ENCODE measurements around the gene ERC2. TPM values are rescaled to one million over a fixed set of nuclear protein-coding genes. Genes with fewer than 3 reads are reported as not detected.

ERC2 gene
- total RNA-seq, 1 experiment from 2014 or later, result 0.90 TPM

DNA sequence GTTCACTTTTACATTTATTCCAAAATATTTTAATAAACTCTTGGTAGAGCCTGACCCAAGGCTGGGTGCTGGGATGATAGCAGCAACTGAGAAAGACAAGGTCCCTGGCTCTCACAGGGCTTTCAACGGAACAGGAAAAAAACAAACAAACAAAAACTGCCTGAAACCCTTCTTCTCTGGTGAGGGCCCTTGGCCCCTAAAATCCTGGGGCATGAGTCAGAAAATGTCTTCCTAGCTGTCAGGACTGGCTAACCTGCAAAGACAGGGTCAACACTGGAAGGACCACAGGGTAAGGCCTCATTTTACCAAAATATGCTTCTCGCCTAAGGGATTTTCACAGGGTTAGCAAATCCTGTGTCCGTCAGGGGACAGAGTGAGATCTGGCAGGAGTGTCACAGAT lies 935.5 kb downstream of the ERC2 start:
- Histone ChIP-seq H3K9me3 (ENCODE audit: low read depth, low read length, poor library complexity, severe bottlenecking) (no peaks in the 10 kb centered on the region), H3K4me3 (ENCODE audit: low read depth, low read length, poor library complexity, severe bottlenecking) (no peak overlapping the region), H3K27ac (ENCODE audit: low read depth, low read length, poor library complexity, severe bottlenecking) (no peak overlapping the region), H3K4me1 (ENCODE audit: insufficient read depth, low read length, poor library complexity, severe bottlenecking) (no peaks in the 10 kb centered on the region), H3K27me3 (replicated peaks; ENCODE audit: insufficient read depth, low read depth, low read length, poor library complexity) (no peaks in the 10 kb centered on the region), H3K36me3 (ENCODE audit: insufficient read depth, low read length, poor library complexity, severe bottlenecking) (no peaks in the 10 kb centered on the region)
- CTCF ChIA-PET, result no interaction called here
- POLR2A ChIA-PET (ENCODE audit: low non-redundant PET), result no interaction called here
- no peak for DNase-seq (ENCODE audit: low spot score)
- intact Hi-C loops (cut with micrococcal nuclease; ENCODE audit: unreplicated experiment), result no loop called here
- TF ChIP-seq, protein P1, sequence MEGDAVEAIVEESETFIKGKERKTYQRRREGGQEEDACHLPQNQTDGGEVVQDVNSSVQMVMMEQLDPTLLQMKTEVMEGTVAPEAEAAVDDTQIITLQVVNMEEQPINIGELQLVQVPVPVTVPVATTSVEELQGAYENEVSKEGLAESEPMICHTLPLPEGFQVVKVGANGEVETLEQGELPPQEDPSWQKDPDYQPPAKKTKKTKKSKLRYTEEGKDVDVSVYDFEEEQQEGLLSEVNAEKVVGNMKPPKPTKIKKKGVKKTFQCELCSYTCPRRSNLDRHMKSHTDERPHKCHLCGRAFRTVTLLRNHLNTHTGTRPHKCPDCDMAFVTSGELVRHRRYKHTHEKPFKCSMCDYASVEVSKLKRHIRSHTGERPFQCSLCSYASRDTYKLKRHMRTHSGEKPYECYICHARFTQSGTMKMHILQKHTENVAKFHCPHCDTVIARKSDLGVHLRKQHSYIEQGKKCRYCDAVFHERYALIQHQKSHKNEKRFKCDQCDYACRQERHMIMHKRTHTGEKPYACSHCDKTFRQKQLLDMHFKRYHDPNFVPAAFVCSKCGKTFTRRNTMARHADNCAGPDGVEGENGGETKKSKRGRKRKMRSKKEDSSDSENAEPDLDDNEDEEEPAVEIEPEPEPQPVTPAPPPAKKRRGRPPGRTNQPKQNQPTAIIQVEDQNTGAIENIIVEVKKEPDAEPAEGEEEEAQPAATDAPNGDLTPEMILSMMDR (conservative IDR thresholded peaks at IDR 0.05; ENCODE audit: low read depth, low read length), result no peak
- no peak for TF ChIP-seq EZH2 (IDR thresholded peaks at IDR 0.05; ENCODE audit: borderline replicate concordance, low read depth, low read length, poor library complexity, severe bottlenecking)
- BruUV-seq (replicated peaks), result no TSS peak

GRCh38 chr3:55531321-55531720 lies 936.9 kb downstream of the ERC2 start:
- POLR2A ChIA-PET (ENCODE audit: low non-redundant PET), result no interaction called here
- Histone ChIP-seq H3K36me3 (ENCODE audit: insufficient read depth, low read length, poor library complexity, severe bottlenecking) (no peaks in the 10 kb centered on the region), H3K4me3 (ENCODE audit: low read depth, low read length, poor library complexity, severe bottlenecking) (no peak overlapping the region), H3K27me3 (replicated peaks; ENCODE audit: insufficient read depth, low read depth, low read length, poor library complexity) (no peaks in the 10 kb centered on the region), H3K4me1 (ENCODE audit: insufficient read depth, low read length, poor library complexity, severe bottlenecking) (no peaks in the 10 kb centered on the region), H3K9me3 (ENCODE audit: low read depth, low read length, poor library complexity, severe bottlenecking) (no peaks in the 10 kb centered on the region), H3K27ac (ENCODE audit: low read depth, low read length, poor library complexity, severe bottlenecking) (no peak overlapping the region)
- CTCF ChIA-PET, result no interaction called here
- intact Hi-C loops (cut with micrococcal nuclease; ENCODE audit: unreplicated experiment), result no loop called here
- TF ChIP-seq, protein P1 (conservative IDR thresholded peaks at IDR 0.05; ENCODE audit: low read depth, low read length), result no peak
- no peak for TF ChIP-seq EZH2 (IDR thresholded peaks at IDR 0.05; ENCODE audit: borderline replicate concordance, low read depth, low read length, poor library complexity, severe bottlenecking)
- no TSS peak for BruUV-seq (replicated peaks)
- DNase-seq (ENCODE audit: low spot score), result no peak

GRCh38 chr3:55527361-55527760 lies 940.9 kb downstream of the ERC2 start:
- intact Hi-C loops (cut with micrococcal nuclease; ENCODE audit: unreplicated experiment), result no loop called here

More at GRCh38 chr3:55527361-55527760, 940.9 kb downstream of the ERC2 start:
- H3K36me3 ChIP-seq (ENCODE audit: insufficient read depth, low read length, poor library complexity, severe bottlenecking), result no peaks in the 10 kb centered on the region
- ChIA-PET POLR2A (ENCODE audit: low non-redundant PET) (no interaction called here), CTCF (no interaction called here)
- no peak for DNase-seq (ENCODE audit: low spot score)
- TF ChIP-seq, protein P1 (conservative IDR thresholded peaks at IDR 0.05; ENCODE audit: low read depth, low read length), result no peak
- TF ChIP-seq EZH2 (IDR thresholded peaks at IDR 0.05; ENCODE audit: borderline replicate concordance, low read depth, low read length, poor library complexity, severe bottlenecking), result no peak
- H3K4me3 ChIP-seq (ENCODE audit: low read depth, low read length, poor library complexity, severe bottlenecking), result no peak overlapping the region
- no peaks in the 10 kb centered on the region for H3K27me3 ChIP-seq (replicated peaks; ENCODE audit: insufficient read depth, low read depth, low read length, poor library complexity)
- H3K9me3 ChIP-seq (ENCODE audit: low read depth, low read length, poor library complexity, severe bottlenecking), result no peaks in the 10 kb centered on the region
- H3K27ac ChIP-seq (ENCODE audit: low read depth, low read length, poor library complexity, severe bottlenecking), result no peak overlapping the region
- no TSS peak for BruUV-seq (replicated peaks)
- H3K4me1 ChIP-seq (ENCODE audit: insufficient read depth, low read length, poor library complexity, severe bottlenecking), result no peaks in the 10 kb centered on the region

Measured in A673 (cell line).